Measurements from ENCODE around the gene SCP2.

- TF ChIP-seq USF2 (IDR thresholded peaks at IDR 0.05; ENCODE audit: borderline replicate concordance, low read depth, low read length) = no peak
- no peak for TF ChIP-seq ZBTB33 (IDR thresholded peaks at IDR 0.05; ENCODE audit: borderline replicate concordance, low read depth)
- TF ChIP-seq FOXJ3 (CRISPR knock-in tag; IDR thresholded peaks at IDR 0.05) = no peak
- no peak for TF ChIP-seq CTCF (IDR thresholded peaks at IDR 0.05)
- no peak for TF ChIP-seq RCOR1 (IDR thresholded peaks at IDR 0.05; ENCODE audit: low read length)
- no peak for TF ChIP-seq NRF1 (IDR thresholded peaks at IDR 0.05; ENCODE audit: low read depth, low read length)
- TF ChIP-seq MXI1 (IDR thresholded peaks at IDR 0.05; ENCODE audit: low read depth, low read length) = no peak
- no peak for TF ChIP-seq POLR2AphosphoS5 (IDR thresholded peaks at IDR 0.05; ENCODE audit: low read depth, low read length)
- no peak for TF ChIP-seq RAD21 (IDR thresholded peaks at IDR 0.05; ENCODE audit: low read length)
- TF ChIP-seq TAF1 (IDR thresholded peaks at IDR 0.05; ENCODE audit: borderline replicate concordance, low read depth, low read length) = no peak
These were observed 20.9 kb upstream of the SCP2 start for GRCh38 chr1:52906135-52906603.

Data from SK-N-SH (cell line).